NCI-H2171 (cell line): ENCODE measurements around the gene FHIT.

Experiments used
- DNase-seq: peaks from one replicate; lab custom pipeline; 2025; lab: John Stamatoyannopoulos, UW

Gene FHIT

GRCh38 chr3:60463685-60464084 is 787.6 kb downstream of the FHIT start:
- DNase-seq, result no peak

GRCh38 chr3:60461267-60461666 is 790.0 kb downstream of the FHIT start:
- DNase-seq, result peak; percentile 2

DNA sequence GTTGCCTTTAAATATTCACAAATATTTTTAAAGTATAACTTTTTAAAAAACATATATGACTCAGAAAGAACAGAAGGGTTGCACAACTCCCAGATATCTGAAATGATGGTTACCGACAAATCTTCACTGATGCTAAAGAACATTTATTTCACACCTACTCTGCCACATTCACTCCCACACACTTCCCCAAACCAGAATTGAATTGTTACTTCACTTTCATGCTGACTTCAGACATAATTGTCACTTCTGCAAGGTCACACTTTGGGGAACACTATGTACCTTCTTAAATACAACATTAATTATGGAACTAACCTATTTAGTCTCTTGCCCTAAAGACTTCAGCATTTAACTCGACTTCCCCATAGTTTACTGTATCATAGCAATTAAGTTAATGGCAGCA is 795.1 kb downstream of the FHIT start:
- DNase-seq, result no peak

GRCh38 chr3:60453326-60453725 is 797.9 kb downstream of the FHIT start:
- no peak for DNase-seq

DNA sequence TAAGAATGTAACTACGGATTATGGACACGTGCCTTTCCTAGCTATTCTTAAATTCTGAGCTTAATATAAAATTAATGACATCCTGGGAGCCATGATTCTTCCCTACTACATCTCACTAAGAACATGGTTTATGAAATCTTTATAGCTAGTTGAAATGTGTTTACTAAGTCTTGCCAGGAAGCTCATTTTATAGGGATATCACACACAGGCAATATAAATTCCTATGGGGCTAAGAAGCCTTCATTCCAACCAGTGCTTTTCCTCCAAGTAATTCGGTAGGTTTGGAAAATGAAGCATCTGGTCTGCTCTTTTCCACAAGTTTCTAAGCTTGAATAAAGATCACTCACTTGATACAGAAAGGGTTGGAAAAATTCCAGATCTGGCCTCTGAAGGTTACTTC is 802.6 kb downstream of the FHIT start:
- DNase-seq, result no peak

GRCh38 chr3:60445446-60445845 is 805.8 kb downstream of the FHIT start:
- DNase-seq, result no peak

DNA sequence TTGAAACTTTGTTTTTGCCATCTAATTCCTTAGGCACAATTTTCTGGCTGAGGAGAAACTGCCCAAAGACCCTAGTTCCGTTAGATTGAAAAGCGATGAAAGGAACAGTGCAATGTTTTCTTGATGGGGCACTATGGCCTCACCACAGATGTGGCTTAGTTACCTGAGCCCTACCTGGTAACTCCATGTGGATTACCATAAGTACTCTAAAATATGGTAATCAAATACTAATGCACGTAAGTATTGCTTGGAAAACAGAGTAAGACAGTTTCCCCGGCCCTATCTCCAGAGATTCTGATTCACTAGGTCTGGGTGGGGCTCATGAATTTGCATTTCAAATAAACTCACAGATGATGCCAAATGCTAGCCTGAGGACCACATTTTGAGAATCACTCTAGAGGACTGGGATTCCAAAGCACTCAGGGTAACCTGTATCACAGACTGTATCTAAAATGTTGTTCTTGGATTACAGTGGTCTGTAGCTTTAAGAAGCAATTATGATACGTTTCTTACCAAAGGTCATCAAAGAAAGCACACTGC is 806.3 kb downstream of the FHIT start:
- DNase-seq, result no peak

GRCh38 chr3:60440869-60441268 is 810.4 kb downstream of the FHIT start:
- DNase-seq, result no peak

GRCh38 chr3:60435941-60436650 is 815.2 kb downstream of the FHIT start:
- no peak for DNase-seq

DNA sequence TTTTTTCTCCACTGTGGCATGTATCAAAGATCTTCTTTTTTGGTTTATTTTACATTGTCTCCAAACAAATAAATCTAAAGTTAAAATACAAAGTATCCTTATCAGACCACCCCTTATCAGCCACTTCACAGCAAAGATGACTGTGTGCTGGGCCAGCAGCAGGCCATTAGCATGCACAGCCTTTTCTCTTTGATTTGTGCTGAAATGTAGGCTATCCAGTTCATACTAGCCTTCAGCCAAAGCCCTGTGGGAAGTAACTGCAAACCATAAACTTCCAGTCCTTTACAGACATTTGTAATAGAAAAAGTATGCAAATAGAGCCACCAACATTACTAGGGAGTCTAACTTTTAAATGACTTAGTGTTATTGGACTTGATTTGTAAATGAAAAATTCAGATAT is 816.3 kb downstream of the FHIT start:
- no peak for DNase-seq

GRCh38 chr3:60434323-60434722 is 816.9 kb downstream of the FHIT start:
- DNase-seq, result no peak

DNA sequence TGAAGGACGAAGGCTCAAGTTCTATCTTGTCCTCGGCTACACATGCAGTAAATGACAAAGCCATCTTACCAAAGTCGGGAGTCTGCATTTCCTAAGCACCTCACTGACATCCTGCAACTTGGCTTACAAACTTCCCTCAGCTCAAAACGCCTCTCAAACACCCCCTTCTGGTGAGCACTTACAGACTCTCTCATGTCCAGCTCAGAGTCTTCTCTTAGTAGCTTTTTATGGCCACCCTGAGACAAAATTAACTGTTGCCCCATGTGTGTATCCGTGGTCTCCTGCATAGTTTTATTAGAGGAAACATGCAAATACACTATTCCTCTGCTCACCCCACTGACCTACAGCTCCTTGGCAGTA is 819.7 kb downstream of the FHIT start:
- DNase-seq, result no peak

- no peak for DNase-seq
These were observed 821.0 kb downstream of the FHIT start for GRCh38 chr3:60430205-60430604.

DNA sequence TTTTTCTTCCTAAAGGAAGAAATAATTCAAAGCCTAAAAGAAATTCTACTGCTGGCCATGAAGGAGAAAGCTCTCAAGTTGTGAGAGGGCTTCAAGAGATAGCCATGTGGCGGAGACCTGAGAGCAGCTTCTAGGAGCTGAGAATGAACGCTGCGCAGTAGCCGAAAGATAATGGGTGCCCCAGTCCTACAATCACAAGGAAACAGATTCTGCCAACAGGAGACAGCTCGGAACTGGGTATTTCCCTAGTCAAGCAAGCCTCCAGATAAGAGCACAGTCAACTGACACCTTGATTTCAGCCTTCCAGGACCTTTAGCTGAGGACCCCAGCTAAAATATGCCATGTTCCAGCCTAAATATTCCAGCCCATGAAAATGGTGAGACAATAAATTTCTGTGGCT is 824.1 kb downstream of the FHIT start:
- no peak for DNase-seq

- DNase-seq, result no peak
These were observed 826.3 kb downstream of the FHIT start for GRCh38 chr3:60424942-60425341.

GRCh38 chr3:60424034-60424433 is 827.2 kb downstream of the FHIT start:
- no peak for DNase-seq

DNA sequence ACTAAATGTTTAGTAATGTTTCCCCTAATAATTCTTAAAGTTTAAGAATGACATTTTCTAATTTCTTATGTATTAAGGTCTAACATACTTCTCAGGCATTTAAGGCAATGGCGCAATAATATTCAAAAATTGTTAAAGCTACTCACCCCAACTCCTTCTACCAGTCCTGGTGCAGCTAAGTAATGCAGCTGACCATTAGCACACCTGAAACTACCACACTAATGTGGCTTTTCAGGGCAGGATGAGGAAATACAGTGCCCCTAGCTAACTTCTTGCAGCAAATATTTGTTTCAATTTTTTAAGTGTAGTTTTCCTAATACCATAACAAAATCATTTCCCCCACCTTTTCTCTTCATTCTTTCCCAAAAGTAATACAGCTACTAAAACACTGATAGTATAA is 827.7 kb downstream of the FHIT start:
- no peak for DNase-seq

GRCh38 chr3:60421749-60422446 is 829.4 kb downstream of the FHIT start:
- DNase-seq, result no peak

- DNase-seq, result no peak
These were observed 833.7 kb downstream of the FHIT start for GRCh38 chr3:60417576-60417975.

DNA sequence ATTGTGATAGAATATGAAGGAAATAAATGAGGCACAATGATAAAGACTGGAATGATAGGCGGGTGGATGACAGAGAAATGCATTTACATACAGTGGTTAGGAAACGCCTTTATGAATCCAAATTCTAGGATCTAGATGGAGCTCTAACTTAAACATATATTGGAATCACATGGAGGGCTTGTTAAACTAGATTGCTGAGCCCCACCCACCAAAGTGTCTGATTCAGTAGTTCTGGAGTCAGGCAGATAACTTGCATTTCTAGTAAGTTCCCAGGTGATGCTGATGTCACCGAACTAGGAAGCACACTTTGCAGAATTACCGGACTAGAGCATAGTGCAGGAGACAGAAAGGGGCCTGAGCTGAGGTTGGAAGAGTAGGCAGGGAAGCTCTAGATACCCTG is 837.2 kb downstream of the FHIT start:
- DNase-seq, result no peak

DNA sequence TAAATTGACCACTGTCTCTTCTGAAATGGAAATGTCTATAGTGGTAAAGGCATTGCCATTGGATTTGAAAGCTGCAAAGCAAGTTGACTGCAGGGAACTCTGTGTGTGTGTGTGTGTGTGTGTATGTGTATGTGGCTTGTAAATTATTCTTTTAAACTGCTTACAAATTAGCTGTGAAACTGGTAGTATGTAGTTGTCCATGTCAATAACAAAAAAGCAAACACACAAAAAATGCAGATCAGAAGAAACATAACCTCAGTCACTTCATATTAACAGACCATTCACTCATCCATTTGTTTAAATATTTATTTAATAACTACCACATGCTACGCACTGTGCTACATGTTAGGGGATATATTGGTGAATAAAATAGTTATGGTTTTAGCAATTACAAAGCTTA is 837.7 kb downstream of the FHIT start:
- no peak for DNase-seq

GRCh38 chr3:60403866-60404265 is 847.4 kb downstream of the FHIT start:
- no peak for DNase-seq

GRCh38 chr3:60402931-60403330 is 848.3 kb downstream of the FHIT start:
- no peak for DNase-seq
